Transverse colon (tissue), 4 donors: ENCODE results near the gene PRDM8. TPM values are rescaled to one million over a fixed set of nuclear protein-coding genes. Genes with fewer than 3 reads are reported as not detected.
"Not testable (repeated sequence)": the region's sequence is repeated elsewhere in the genome, so short reads cannot be mapped to it uniquely, and the experiment has no call there.

Source experiments
- DNase-seq: peaks from one replicate; pipeline ENCODE4 v3.0.0-alpha.2; 2019
- H3K27ac ChIP-seq, 4 donors: fragments of 200-600 bp; sonication (generic); 2 replicates each; pipeline ENCODE4 v1.5.1; 2016 to 2018; ENCODE audit warnings: inconsistent platforms in 4 of 4
- H3K27me3 ChIP-seq: fragments of 200-600 bp; sonication (generic); 2 replicates; pipeline ENCODE4 v1.5.1; 2017; ENCODE audit warnings: inconsistent platforms
- H3K36me3 ChIP-seq, 4 donors: fragments of 200-600 bp; sonication (generic); 2 replicates each; pipeline ENCODE4 v1.5.1; 2017 to 2019; ENCODE audit warnings: inconsistent platforms in 4 of 4
- H3K4me1 ChIP-seq, 4 donors: fragments of 200-600 bp; sonication (generic); 2 replicates each; pipeline ENCODE4 v1.5.1; 2017 to 2020; ENCODE audit warnings: inconsistent platforms in 4 of 4
- H3K4me3 ChIP-seq, 4 donors: fragments of 200-600 bp; sonication (generic); 1 replicate in 1 of 4; 2 replicates in 3 of 4; pipeline versions ENCODE4 v1.5.1 to v1.6.1; 2017 to 2019; ENCODE audit warnings: inconsistent platforms in 4 of 4
- H3K9me3 ChIP-seq, 2 donors: fragments of 200-600 bp; sonication (generic); 2 replicates each; pipeline ENCODE4 v1.5.1; 2017 to 2019; ENCODE audit warnings: inconsistent platforms in 2 of 2
- CTCF ChIP-seq, 5 experiments: fragments of 200-600 bp in 3 of 5; fragments of 450-650 bp in 2 of 5; sonication (generic) in 3 of 5; IDR thresholded peaks; 1 replicate in 2 of 5; 2 replicates in 3 of 5; pipeline ENCODE4 v1.5.1; 2016 to 2017; ENCODE audit warnings: antibody characterized with exemption in 5 of 5, inconsistent platforms in 3 of 5, mild to moderate bottlenecking in 2 of 5, moderate library complexity in 1 of 5
- EP300 ChIP-seq: sonication (generic); formaldehyde crosslinking; IDR thresholded peaks from one replicate; pipeline ENCODE4 v1.6.1; 2017; ENCODE audit warnings: antibody characterized with exemption, low read depth
- POLR2A ChIP-seq: fragments of 450-650 bp; IDR thresholded peaks from one replicate; pipeline ENCODE4 v1.6.1; 2016; ENCODE audit warnings: antibody characterized with exemption, mild to moderate bottlenecking, moderate library complexity
- POLR2AphosphoS5 ChIP-seq, 3 donors: sonication (generic); formaldehyde crosslinking; IDR thresholded peaks; one replicate each; pipeline ENCODE4 v1.6.1; 2016; ENCODE audit warnings: antibody characterized with exemption in 3 of 3
- WGBS, 2 donors: methylation state at CpG; one replicate each; pipeline ENCODE4 v1.1.5; 2018; ENCODE audit warnings: low coverage in 1 of 2; 5-methylcytosine and 5-hydroxymethylcytosine counted together
- in situ Hi-C, 4 donors: fragments of 200-750 bp; cut with MboI; loops; one replicate each; pipeline versions ENCODE4 v1.15.0 to v1.15.1; 2017; ENCODE audit warnings: low sequenced_read_pairs in 3 of 4, low pct_ligation_motif_present in 1 of 4, low pct_unique_long_range_greater_than_20kb in 1 of 4
- intact Hi-C: fragments of 100-400 bp; cut with DNase I; formaldehyde crosslinking; loops from one replicate; pipeline ENCODE4 v1.15.1; 2023; ENCODE audit warnings: low total_unique reads
- total RNA-seq, 4 donors: library from RNA; depleted of rRNA; stranded (reverse); fragments of >200 nt; gene quantifications; one replicate each; pipeline ENCODE4 v1.1.0, GENCODE V29; 2016

The PRDM8 gene
- total RNA-seq, 4 donors from 2014 or later = 0.20 to 5.2 (median 3.2) TPM

DNA sequence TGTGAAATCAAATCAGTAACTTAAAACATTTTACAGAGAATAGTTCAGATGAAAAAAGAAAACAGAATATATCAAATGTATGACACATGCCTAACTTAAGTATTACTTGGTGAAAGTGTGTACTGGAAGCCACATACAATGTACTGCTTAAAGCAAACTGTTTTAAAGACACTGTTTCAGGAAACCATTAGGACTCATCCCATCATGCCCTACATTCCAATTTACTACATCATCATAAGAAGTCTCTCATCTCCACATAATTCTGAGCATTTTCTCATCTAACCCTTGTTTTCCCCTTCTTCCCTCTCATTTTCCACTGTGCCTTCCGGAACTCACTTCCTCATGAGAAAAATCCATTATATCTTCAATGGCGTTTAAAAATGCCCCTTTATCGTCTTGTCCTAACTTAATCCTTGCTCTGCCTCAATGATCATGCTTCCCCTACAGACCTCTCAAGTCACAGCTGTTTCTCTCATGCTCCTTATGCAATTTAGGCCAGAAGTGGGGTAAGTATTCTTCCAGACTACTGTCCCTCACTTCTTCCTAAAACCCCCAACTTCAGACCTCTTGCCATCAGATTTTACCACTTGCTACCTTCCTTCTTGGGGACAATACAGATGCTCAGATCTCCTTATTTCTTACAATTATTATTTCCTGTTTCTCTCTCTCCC lies 42.3 kb downstream of the PRDM8 start:
- Histone ChIP-seq H3K4me1 (no peaks in the 10 kb centered on the region), H3K27me3 (peaks cover 23% of the 10 kb centered on the region), H3K36me3 (no peaks in the 10 kb centered on the region), H3K4me3 (no peak overlapping the region), H3K27ac (no peak overlapping the region), H3K9me3 (no peaks in the 10 kb centered on the region)
- DNase-seq = no peak
- TF ChIP-seq POLR2AphosphoS5 (IDR thresholded peaks at IDR 0.05) (no peak), CTCF (IDR thresholded peaks at IDR 0.05) (no peak), EP300 (no peak)
- intact Hi-C loops (no loop called here), in situ Hi-C loops (no loop called here)
- 90 to 100% methylated on average over 3 of the region's 3 CpGs for WGBS, 2 donors

GRCh38 chr4:80240976-80241375 lies 43.7 kb downstream of the PRDM8 start:
- no peak for DNase-seq
- Histone ChIP-seq H3K9me3 (no peaks in the 10 kb centered on the region), H3K27ac (no peak overlapping the region), H3K36me3 (no peaks in the 10 kb centered on the region), H3K4me3 (no peak overlapping the region), H3K4me1 (no peaks in the 10 kb centered on the region), H3K27me3 (peaks cover 21% of the 10 kb centered on the region)
- TF ChIP-seq POLR2A (no peak), POLR2AphosphoS5 (IDR thresholded peaks at IDR 0.05) (no peak), CTCF (IDR thresholded peaks at IDR 0.05) (no peak), EP300 (no peak)
- intact Hi-C loops = no loop called here
- in situ Hi-C loops = no loop called here

GRCh38 chr4:80243274-80244018 lies 46.1 kb downstream of the PRDM8 start:
- in situ Hi-C loops = no loop called here
- Histone ChIP-seq H3K4me3 (no peak overlapping the region), H3K9me3 (no peaks in the 10 kb centered on the region), H3K4me1 (no peaks in the 10 kb centered on the region), H3K36me3 (no peaks in the 10 kb centered on the region), H3K27me3 (peaks cover 15% of the 10 kb centered on the region), H3K27ac (no peak overlapping the region)
- WGBS, 2 donors = 42 to 66% methylated on average over 3 to 6 of the region's 6 CpGs
- intact Hi-C loops = loop anchor here (2.0 kb wide), 1 partner anchor 43 kb away; no protein-coding TSS in a partner anchor
- no peak for DNase-seq
- no peak for TF ChIP-seq POLR2A
- no peak for TF ChIP-seq EP300
- TF ChIP-seq CTCF (IDR thresholded peaks at IDR 0.05) = no peak
- no peak for TF ChIP-seq POLR2AphosphoS5 (IDR thresholded peaks at IDR 0.05)

DNA sequence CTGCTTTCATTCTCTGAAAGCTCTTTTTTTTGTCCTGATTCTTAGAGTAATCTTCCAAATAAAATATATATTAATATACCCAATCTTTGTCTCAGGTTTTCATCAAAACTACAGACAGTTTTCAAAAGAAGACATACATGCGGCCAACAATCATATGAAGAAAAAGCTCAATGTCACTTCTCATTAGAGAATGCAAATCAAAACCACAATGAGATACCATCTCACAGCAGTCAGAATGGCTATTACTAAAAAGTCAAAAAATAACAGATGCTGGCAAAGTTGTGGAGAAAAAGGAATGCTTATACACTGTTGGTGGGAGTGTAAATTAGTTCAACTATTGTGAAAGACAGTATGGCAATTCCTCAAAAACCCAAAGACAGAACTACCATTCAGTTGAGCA lies 50.2 kb downstream of the PRDM8 start:
- H3K27ac ChIP-seq, H3K9me3 ChIP-seq, H3K4me3 ChIP-seq, H3K36me3 ChIP-seq, in situ Hi-C loops, DNase-seq, H3K4me1 ChIP-seq, intact Hi-C loops: not testable (repeated sequence)
- 81 to 86% methylated on average over 1 of the region's 1 CpG for whole genome bisulfite sequencing, 2 donors
- peaks cover 20% of the 10 kb centered on the region for H3K27me3 ChIP-seq
